ENCODE results near the gene ITGAD.

The ITGAD gene

DNA sequence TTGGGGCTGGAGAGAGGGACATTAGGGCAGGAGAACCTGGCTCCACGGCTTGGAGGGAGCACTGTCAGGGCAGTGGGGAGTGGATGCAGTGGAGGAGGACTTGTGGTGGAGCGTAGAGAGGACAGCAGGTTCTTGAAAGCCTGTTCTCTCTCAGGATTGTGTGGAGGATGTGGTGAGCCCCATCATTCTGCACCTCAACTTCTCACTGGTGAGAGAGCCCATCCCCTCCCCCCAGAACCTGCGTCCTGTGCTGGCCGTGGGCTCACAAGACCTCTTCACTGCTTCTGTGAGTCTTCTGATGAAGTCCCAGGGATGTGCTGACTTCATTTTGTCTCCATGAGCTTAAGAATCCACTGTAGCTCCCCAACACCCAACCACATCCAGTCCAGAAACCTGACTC, 21.6 kb downstream of the ITGAD start (continued):
- no peak for TF ChIP-seq ZNF623 (tag by site-specific recombination; IDR thresholded peaks at IDR 0.05)

DNA sequence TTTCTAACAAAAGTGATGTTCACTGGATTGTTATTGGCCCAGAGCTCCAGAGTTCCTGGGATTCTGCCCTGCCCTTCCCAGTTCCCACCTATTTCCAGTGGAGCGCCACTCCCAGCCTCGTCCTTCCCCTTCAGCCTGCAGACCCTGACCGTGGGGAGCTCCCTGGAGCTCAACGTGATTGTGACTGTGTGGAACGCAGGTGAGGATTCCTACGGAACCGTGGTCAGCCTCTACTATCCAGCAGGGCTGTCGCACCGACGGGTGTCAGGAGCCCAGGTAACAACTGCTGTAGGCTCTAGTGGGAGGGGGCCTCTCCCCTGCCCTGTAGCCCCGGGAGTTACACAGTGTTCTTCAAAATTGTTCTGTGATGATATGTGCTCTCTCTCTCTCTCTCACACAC, 23.2 kb downstream of the ITGAD start:
- ChIA-PET CTCF (interaction anchor here (0.7 kb wide), 1 partner anchor 14 kb away, joined by 3 read pairs; no protein-coding TSS in a partner anchor), POLR2A (no interaction called here)
- TF ChIP-seq, protein P1, sequence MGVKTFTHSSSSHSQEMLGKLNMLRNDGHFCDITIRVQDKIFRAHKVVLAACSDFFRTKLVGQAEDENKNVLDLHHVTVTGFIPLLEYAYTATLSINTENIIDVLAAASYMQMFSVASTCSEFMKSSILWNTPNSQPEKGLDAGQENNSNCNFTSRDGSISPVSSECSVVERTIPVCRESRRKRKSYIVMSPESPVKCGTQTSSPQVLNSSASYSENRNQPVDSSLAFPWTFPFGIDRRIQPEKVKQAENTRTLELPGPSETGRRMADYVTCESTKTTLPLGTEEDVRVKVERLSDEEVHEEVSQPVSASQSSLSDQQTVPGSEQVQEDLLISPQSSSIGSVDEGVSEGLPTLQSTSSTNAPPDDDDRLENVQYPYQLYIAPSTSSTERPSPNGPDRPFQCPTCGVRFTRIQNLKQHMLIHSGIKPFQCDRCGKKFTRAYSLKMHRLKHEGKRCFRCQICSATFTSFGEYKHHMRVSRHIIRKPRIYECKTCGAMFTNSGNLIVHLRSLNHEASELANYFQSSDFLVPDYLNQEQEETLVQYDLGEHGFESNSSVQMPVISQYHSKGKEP (tag by site-specific recombination; IDR thresholded peaks at IDR 0.05): no peak
- TF ChIP-seq, protein P2, sequence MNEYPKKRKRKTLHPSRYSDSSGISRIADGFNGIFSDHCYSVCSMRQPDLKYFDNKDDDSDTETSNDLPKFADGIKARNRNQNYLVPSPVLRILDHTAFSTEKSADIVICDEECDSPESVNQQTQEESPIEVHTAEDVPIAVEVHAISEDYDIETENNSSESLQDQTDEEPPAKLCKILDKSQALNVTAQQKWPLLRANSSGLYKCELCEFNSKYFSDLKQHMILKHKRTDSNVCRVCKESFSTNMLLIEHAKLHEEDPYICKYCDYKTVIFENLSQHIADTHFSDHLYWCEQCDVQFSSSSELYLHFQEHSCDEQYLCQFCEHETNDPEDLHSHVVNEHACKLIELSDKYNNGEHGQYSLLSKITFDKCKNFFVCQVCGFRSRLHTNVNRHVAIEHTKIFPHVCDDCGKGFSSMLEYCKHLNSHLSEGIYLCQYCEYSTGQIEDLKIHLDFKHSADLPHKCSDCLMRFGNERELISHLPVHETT (tag by site-specific recombination; IDR thresholded peaks at IDR 0.05): no peak
- no peak for TF ChIP-seq ZNF23 (tag by site-specific recombination; IDR thresholded peaks at IDR 0.05; ENCODE audit: borderline replicate concordance)
- no peak for TF ChIP-seq CTCF (tag by site-specific recombination; IDR thresholded peaks at IDR 0.05)
- no peak for TF ChIP-seq ZFP41 (tag by site-specific recombination; IDR thresholded peaks at IDR 0.05; ENCODE audit: borderline replicate concordance)
- TF ChIP-seq, protein P3, sequence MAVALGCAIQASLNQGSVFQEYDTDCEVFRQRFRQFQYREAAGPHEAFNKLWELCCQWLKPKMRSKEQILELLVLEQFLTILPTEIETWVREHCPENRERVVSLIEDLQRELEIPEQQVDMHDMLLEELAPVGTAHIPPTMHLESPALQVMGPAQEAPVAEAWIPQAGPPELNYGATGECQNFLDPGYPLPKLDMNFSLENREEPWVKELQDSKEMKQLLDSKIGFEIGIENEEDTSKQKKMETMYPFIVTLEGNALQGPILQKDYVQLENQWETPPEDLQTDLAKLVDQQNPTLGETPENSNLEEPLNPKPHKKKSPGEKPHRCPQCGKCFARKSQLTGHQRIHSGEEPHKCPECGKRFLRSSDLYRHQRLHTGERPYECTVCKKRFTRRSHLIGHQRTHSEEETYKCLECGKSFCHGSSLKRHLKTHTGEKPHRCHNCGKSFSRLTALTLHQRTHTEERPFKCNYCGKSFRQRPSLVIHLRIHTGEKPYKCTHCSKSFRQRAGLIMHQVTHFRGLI (tag by site-specific recombination; IDR thresholded peaks at IDR 0.05): no peak
- no peak for TF ChIP-seq ZNF704 (tag by site-specific recombination; IDR thresholded peaks at IDR 0.05)
- TF ChIP-seq KLF9 (tag by site-specific recombination; IDR thresholded peaks at IDR 0.05; ENCODE audit: low read depth): no peak
- TF ChIP-seq ZFP69B (tag by site-specific recombination; IDR thresholded peaks at IDR 0.05): no peak
- TF ChIP-seq SP3 (tag by site-specific recombination; IDR thresholded peaks at IDR 0.05): no peak
- no peak for TF ChIP-seq KLF1 (tag by site-specific recombination; IDR thresholded peaks at IDR 0.05)
- TF ChIP-seq ZNF121 (tag by site-specific recombination; IDR thresholded peaks at IDR 0.05): no peak
- TF ChIP-seq ZBTB48 (tag by site-specific recombination; IDR thresholded peaks at IDR 0.05): no peak
- no peak for TF ChIP-seq HOXA7 (CRISPR knock-in tag; IDR thresholded peaks at IDR 0.05; ENCODE audit: borderline replicate concordance)
- no peak for TF ChIP-seq ZNF549 (tag by site-specific recombination; IDR thresholded peaks at IDR 0.05)
- TF ChIP-seq ZNF600 (tag by site-specific recombination; IDR thresholded peaks at IDR 0.05): no peak
- TF ChIP-seq ZNF433 (tag by site-specific recombination; IDR thresholded peaks at IDR 0.05; ENCODE audit: low read depth): no peak

More for the DNA sequence above, 23.2 kb downstream of the ITGAD start:
- Histone ChIP-seq H3K9me3 (ENCODE audit: control insufficient read depth, insufficient read depth, low read depth, low read length) (no peaks in the 10 kb centered on the region), H3K4me1 (ENCODE audit: control insufficient read depth, insufficient read depth, low read length) (no peaks in the 10 kb centered on the region), H3K27ac (ENCODE audit: extremely low read depth, low read depth, low read length) (no peak overlapping the region), H3K36me3 (ENCODE audit: control insufficient read depth in 2 of 2, insufficient read depth in 1 of 2, low read length in 2 of 2) (no peaks in the 10 kb centered on the region), H3K4me3 (ENCODE audit: low read depth, low read length) (no peak overlapping the region)
